Measurements from ENCODE around the gene EIF3B.
"Not testable (repeated sequence)": the region's sequence is repeated elsewhere in the genome, so short reads cannot be mapped to it uniquely, and the experiment has no call there.

EIF3B gene

DNA sequence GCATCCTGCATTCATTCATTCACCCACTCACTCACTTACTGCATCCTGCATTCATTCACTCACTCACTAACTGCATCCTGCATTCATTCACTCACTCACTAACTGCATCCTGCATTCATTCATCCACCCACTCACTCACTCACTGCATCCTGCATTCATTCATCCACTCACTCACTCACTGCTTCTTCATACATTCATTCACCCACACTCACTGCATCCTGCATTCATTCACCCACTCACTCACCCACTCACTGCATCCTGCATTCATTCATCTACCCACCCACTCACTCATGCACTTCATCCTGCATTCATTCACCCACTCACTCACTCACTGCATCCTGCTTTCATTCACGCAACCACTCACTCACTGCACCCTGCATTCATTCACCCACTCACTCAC lies 38.8 kb upstream of the EIF3B start:
- H3K36me3 ChIP-seq: no peaks in the 10 kb centered on the region
- no peak for TF ChIP-seq Cebpa-rat (IDR thresholded peaks at IDR 0.05)
- H3K9me3 ChIP-seq: no peaks in the 10 kb centered on the region
- H3K27ac ChIP-seq: no peak overlapping the region
- H3K4me3 ChIP-seq: no peak overlapping the region
- no peak overlapping the region for H3K4me2 ChIP-seq
- H3K27me3 ChIP-seq: no peaks in the 10 kb centered on the region
- peaks cover 9% of the 10 kb centered on the region for H4K20me1 ChIP-seq
- H3K9ac ChIP-seq: no peak overlapping the region
- H3K4me1 ChIP-seq: peaks cover 63% of the 10 kb centered on the region

DNA sequence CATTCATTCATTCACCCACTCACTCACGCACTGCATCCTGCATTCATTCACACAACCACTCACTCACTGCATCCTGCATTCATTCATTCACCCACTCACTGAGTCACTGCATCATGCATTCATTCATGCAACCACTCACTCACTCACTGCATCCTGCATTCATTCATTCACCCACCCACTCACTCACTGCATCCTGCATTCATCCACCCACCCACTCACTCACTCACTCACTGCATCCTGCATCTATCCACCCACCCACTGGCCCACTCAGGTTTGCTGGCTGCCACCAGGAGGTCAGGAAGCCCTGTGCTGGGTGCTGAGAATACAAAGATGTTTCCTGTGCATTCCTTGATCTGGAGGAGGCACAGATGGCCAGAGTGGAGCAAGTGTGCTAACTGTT lies 38.0 kb upstream of the EIF3B start:
- no peaks in the 10 kb centered on the region for H3K27me3 ChIP-seq
- H4K20me1 ChIP-seq: peaks cover 9% of the 10 kb centered on the region
- no peak overlapping the region for H3K4me3 ChIP-seq
- H3K4me2 ChIP-seq: peak overlapping the region; percentile 43; the same call in 1 of the 2 replicates
- no peak overlapping the region for H3K27ac ChIP-seq
- H3K4me1 ChIP-seq: peaks cover 55% of the 10 kb centered on the region
- no peaks in the 10 kb centered on the region for H3K9me3 ChIP-seq
- no peak overlapping the region for H3K9ac ChIP-seq
- no peak for TF ChIP-seq Cebpa-rat (IDR thresholded peaks at IDR 0.05)
- no peaks in the 10 kb centered on the region for H3K36me3 ChIP-seq

DNA sequence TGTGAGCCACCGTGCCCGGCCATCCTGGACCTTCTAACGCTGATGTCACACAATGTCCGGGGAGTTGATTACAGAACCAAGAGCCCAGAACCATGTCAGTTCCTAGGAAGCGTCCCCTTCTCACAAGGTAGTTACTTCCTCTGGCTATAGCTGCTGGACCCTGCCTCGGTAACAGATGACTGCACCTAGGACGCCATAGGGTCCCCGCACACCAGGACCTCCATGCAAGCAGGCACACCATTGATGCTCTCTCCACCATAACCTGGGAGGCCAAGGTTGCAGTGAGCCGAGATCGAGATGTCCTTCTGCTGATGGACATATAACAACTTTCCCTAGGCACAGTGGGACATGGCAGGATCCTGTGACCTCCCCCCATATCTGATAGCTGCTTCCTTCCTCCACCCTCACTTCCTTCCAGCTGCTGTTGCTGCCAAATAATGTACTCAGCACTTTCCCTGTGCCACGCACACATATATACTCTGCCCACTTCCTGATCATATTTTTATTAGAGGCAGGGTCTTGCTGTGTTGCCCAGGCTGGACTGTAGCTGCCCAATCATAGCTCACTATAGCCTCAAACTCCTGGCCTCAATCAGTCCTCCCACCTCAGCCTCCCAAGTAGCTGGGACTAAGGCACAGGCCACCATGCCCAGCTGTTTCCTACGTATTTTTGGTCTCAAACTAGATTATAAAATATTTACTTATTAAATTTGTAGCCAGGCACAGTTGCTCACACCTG lies 36.9 kb upstream of the EIF3B start:
- no peak for TF ChIP-seq Cebpa-rat (IDR thresholded peaks at IDR 0.05)
- no peak overlapping the region for H3K4me3 ChIP-seq

DNA sequence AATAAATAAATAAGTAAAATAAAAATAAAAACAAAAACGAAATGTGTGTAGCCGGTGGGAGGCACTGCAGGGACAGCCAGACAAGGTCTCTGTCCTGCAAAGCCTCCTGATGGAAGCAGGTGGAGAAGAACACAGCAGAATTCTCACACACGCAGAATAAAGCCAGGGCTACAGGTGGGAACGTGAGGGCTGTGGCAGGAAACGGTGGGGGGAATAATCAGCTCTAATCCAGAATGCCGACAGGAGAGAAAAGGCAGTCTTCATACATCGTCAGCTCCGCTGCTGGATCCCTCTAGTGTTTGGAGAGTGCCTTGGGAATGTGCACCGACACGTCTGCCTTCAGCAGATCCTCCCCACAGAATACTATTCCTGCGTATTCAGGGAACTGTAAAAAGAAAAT lies 33.6 kb upstream of the EIF3B start:
- no peak for TF ChIP-seq Cebpa-rat (IDR thresholded peaks at IDR 0.05)
- no peak overlapping the region for H3K4me3 ChIP-seq
- peaks cover 49% of the 10 kb centered on the region for H3K4me1 ChIP-seq
- H3K9me3 ChIP-seq: no peaks in the 10 kb centered on the region
- no peaks in the 10 kb centered on the region for H3K36me3 ChIP-seq
- no peak overlapping the region for H3K4me2 ChIP-seq
- H3K27ac ChIP-seq: no peak overlapping the region
- no peaks in the 10 kb centered on the region for H3K27me3 ChIP-seq
- no peaks in the 10 kb centered on the region for H4K20me1 ChIP-seq
- no peak overlapping the region for H3K9ac ChIP-seq

More for the DNA sequence above, 36.9 kb upstream of the EIF3B start:
- Histone ChIP-seq H3K9me3 (no peaks in the 10 kb centered on the region), H3K27ac (0 out of 2 replicates have a peak overlapping the region, but pooled peaks have one; percentile 45), H3K4me1 (peaks cover 43% of the 10 kb centered on the region), H3K27me3 (no peaks in the 10 kb centered on the region), H3K36me3 (no peaks in the 10 kb centered on the region), H3K9ac (no peak overlapping the region), H3K4me2 (peak overlapping the region; percentile 64), H4K20me1 (no peaks in the 10 kb centered on the region)

DNA sequence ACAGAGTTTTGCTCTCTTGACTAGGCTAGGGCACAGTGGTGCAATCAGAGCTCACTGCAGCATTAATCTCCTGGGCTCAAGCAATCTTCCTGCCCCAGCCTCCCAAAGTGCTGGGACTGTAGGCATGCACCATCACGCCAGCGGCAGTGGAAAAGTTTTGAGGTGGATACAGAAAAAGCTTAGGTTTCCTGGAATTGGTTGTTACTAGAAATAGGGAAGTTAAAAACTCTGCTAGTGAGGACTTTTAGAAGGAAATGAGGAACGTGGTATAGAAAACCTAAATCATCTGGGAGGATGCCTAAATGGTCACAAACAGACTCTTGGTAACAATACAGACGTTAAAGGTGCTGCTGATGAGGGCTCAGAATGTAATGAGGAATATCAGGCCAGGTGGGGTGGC lies 29.5 kb upstream of the EIF3B start:
- peak overlapping the region; percentile 53 for H3K4me2 ChIP-seq
- peaks cover 23% of the 10 kb centered on the region for H3K4me1 ChIP-seq
- no peak overlapping the region for H3K4me3 ChIP-seq
- H4K20me1 ChIP-seq: no peaks in the 10 kb centered on the region
- H3K27me3 ChIP-seq: no peaks in the 10 kb centered on the region
- H3K9me3 ChIP-seq: no peaks in the 10 kb centered on the region
- no peaks in the 10 kb centered on the region for H3K36me3 ChIP-seq
- no peak overlapping the region for H3K9ac ChIP-seq
- TF ChIP-seq Cebpa-rat (IDR thresholded peaks at IDR 0.05): no peak
- peak overlapping the region; percentile 10; the same call in 1 of the 2 replicates for H3K27ac ChIP-seq

DNA sequence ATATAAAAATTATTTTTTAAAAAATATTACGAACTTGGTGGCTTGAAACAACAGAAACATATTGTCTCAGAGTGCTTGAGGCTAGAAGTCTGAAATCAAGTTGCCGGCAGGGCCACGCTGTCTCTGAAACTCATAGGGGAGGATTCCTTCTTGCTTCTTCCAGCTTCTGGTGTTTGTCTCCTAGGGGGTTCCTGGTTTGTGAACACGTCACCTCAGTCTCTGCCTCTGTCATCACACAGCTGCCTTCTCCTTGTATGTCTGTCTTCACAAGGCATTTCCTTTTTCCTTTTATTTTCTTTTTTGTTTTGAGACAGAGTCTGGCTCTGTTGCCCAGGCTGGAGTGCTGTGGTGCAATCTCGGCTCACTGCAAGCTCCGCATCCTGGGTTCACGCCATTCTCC lies 27.7 kb upstream of the EIF3B start:
- Histone ChIP-seq H3K27me3 (no peaks in the 10 kb centered on the region), H3K4me3 (no peak overlapping the region), H3K36me3 (no peaks in the 10 kb centered on the region), H3K27ac (no peak overlapping the region), H3K4me2 (no peak overlapping the region; the same call in 1 of the 2 replicates), H3K4me1 (peaks cover 23% of the 10 kb centered on the region), H3K9me3 (no peaks in the 10 kb centered on the region), H3K9ac (no peak overlapping the region), H4K20me1 (no peaks in the 10 kb centered on the region)
- TF ChIP-seq Cebpa-rat (IDR thresholded peaks at IDR 0.05): no peak

DNA sequence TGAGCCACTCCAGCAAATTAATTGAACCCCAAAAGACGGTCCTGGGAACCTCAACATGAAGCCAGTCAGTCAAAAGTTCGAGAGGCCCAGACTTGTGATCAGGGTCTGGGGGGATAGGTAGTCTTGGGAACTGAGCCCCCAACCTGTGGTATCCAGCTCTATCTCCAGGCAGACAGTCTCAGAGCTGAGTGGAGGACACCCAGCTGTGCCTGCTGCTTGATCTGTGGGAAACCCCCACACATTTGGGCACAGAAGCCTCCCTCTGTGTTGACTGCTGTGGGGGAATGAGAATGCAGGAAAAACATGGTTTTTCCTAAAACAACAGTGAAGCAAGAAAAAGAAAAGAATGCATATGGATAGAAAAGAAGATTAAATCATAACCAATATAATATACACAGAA lies 24.1 kb upstream of the EIF3B start:
- H3K27me3 ChIP-seq: no peaks in the 10 kb centered on the region
- no peak for TF ChIP-seq Cebpa-rat (IDR thresholded peaks at IDR 0.05)
- no peak overlapping the region for H3K9ac ChIP-seq
- no peak overlapping the region for H3K4me2 ChIP-seq
- H4K20me1 ChIP-seq: no peaks in the 10 kb centered on the region
- H3K36me3 ChIP-seq: 0 out of 2 replicates have a peak, but pooled peaks cover 8% of the 10 kb centered on the region
- H3K4me1 ChIP-seq: peaks cover 25% of the 10 kb centered on the region
- 0 out of 2 replicates have a peak, but pooled peaks cover 4% of the 10 kb centered on the region for H3K9me3 ChIP-seq
- no peak overlapping the region for H3K4me3 ChIP-seq
- no peak overlapping the region for H3K27ac ChIP-seq

DNA sequence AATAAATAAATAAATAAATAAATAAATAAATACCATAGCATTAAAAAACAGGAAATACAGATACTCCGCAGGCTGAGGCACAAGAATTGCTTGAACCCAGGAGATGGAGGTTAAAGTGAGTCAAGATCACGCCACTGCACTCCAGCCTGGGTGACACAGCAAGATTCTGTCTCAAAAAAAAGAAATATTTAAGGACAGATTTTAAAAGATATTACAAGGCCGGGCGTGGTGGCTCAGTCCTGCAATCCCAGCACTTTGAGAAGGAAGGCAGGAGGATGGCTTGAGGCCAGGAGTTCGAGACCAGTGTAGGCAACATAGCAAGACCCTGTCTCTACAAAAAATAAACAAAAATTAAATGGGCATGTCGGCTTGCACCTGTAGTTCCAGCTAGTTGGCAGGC lies 22.9 kb upstream of the EIF3B start:
- TF ChIP-seq Cebpa-rat (IDR thresholded peaks at IDR 0.05): no peak
- H3K9ac ChIP-seq: no peak overlapping the region
- H3K27me3 ChIP-seq: no peaks in the 10 kb centered on the region
- H3K4me3 ChIP-seq: no peak overlapping the region
- 0 out of 2 replicates have a peak, but pooled peaks cover 8% of the 10 kb centered on the region for H3K36me3 ChIP-seq
- H3K9me3 ChIP-seq: 0 out of 2 replicates have a peak, but pooled peaks cover 5% of the 10 kb centered on the region
- H3K27ac ChIP-seq: no peak overlapping the region
- peaks cover 19% of the 10 kb centered on the region for H3K4me1 ChIP-seq
- no peak overlapping the region for H3K4me2 ChIP-seq
- no peaks in the 10 kb centered on the region for H4K20me1 ChIP-seq

DNA sequence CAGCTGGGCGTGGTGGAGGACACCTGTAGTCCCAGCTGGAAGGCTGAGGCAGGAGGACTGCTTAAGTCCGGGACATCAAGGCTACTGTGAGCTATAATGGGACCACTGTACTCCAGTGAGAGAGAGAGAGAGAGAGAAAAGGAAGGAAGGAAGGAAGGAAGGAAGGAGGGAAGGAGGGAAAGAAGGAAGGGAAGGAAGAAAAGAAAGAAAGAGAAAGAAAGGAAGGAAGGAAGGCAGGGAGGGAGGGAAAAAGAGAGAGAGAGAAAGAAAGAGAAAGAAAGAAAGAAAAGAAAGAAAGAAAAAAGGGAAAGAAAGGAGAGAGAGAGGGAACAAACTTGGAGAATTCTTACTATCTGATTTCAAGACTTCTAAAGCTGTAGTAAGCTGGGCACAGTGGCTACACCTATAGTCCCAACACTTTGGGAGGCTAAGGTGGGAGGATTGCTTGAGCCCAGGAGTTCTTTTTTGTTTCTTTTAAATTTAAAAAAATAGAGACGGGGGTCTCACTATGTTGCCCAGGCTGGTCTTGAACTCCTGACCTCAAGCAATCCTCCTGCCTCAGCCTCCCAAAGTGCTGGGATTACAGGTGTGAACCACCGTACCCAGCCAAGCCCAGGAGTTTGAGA lies 21.9 kb upstream of the EIF3B start:
- not testable (repeated sequence) for H4K20me1 ChIP-seq, H3K27ac ChIP-seq, H3K9me3 ChIP-seq, H3K9ac ChIP-seq, H3K4me3 ChIP-seq, H3K36me3 ChIP-seq, H3K27me3 ChIP-seq, H3K4me2 ChIP-seq
- H3K4me1 ChIP-seq: peaks cover 14% of the 10 kb centered on the region

DNA sequence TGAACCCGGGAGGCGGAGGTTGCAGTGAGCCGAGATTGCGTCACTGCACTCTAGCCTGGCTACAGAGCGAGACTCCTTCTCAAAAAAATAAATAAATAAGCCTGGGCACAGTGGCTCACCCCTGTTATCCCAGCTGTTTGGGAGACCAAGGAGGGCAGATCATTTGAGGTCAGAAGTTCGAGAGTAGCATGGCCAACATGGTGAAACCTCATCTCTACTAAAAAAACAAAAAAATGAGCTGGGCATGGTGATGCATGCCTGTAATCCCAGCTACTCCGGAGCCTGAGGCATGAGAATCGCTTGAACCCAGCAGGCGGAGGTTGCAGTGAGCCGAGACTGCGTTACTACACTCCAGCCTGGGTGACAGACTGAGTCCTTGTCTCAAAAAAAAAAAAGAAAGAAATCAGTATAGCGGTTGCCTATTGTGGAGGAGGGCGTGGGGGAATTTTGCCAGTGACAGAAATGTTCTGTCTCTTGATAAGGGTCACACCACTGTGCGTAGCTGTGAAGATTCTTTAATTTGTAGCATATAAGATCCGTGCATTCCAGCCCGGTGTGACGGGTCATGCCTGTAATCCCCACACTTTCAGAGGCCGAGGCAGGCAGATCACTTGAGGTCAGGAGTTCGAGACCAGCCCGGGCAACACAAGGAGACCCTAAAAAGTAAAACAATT lies 17.9 kb upstream of the EIF3B start:
- Histone ChIP-seq H3K9ac (no peak overlapping the region), H3K4me2 (no peak overlapping the region), H3K9me3 (0 out of 2 replicates have a peak, but pooled peaks cover 5% of the 10 kb centered on the region), H3K36me3 (0 out of 2 replicates have a peak, but pooled peaks cover 8% of the 10 kb centered on the region), H4K20me1 (no peaks in the 10 kb centered on the region), H3K4me3 (no peak overlapping the region), H3K27ac (no peak overlapping the region), H3K27me3 (no peaks in the 10 kb centered on the region), H3K4me1 (peaks cover 14% of the 10 kb centered on the region)
- TF ChIP-seq Cebpa-rat (IDR thresholded peaks at IDR 0.05): no peak

DNA sequence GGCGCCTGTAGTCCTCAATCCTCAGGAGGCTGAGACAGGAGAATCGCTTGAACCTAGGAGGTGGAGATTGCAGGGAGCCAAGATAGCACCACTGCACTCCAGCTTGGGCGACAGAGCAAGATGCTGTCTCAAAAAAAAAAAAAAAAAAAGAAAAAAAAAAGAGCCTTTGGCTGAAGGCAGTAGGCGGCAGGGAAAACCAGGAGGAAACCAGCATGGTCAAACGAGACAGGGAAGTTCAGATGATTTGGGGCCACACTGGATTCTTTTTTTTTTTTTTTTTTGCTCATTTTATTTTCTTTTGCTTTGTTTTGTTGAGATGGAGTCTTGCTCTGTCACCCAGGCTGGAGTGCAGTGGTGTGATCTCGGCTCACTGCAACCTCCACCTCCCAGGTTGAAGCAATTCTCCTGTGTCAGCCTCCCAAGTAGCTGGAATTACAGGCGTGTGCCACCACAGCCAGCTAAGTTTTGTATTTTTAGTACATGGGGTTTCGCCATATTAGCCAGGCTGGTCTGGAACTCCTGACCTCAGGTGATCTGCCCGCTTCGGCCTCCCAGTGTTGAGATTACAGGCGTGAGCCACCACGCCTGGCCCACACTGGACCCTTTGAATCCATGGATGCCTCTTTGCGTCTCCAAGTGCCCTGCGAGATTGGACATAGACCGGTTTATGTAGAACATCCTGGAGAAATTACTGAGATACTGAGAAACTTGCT lies 7.1 kb upstream of the EIF3B start:
- H3K4me1 ChIP-seq: peaks cover 15% of the 10 kb centered on the region
- H3K27ac ChIP-seq, H3K9me3 ChIP-seq, H3K27me3 ChIP-seq, H3K4me3 ChIP-seq, H3K36me3 ChIP-seq, H4K20me1 ChIP-seq, H3K9ac ChIP-seq: not testable (repeated sequence)
- H3K4me2 ChIP-seq: peak overlapping the region; percentile 39

Measured in BLaER1 (cell line).